Central memory CD8-positive, alpha-beta T cell (primary cell): ENCODE data around the gene WDR37.
"Not testable (repeated sequence)": the region's sequence is repeated elsewhere in the genome, so short reads cannot be mapped to it uniquely, and the experiment has no call there.

Experiments
- ATAC-seq: fragments of 150-1000 bp; cut with Tn5 transposase; replicated peaks from 2 replicates; pipeline ENCODE4 v1.10.0; 2022; ENCODE audit warnings: mild to moderate bottlenecking, moderate FRiP score, moderate number of reproducible peaks; ENCODE audit not compliant: poor library complexity, severe bottlenecking; ENCODE audit errors: extremely low read depth
- DNase-seq, 2 donors: peaks; one replicate each; pipeline ENCODE4 v3.0.0; 2021; ENCODE audit warnings: low spot score in 2 of 2
- H3K27ac Mint-ChIP-seq: one replicate; pipeline ENCODE4 v1.8.0; 2022; ENCODE audit warnings: low read depth, mild to moderate bottlenecking, moderate library complexity, mixed read lengths
- H3K27me3 Mint-ChIP-seq: one replicate; pipeline ENCODE4 v1.8.0; 2022; ENCODE audit warnings: mixed read lengths
- H3K36me3 Mint-ChIP-seq: one replicate; pipeline ENCODE4 v1.8.0; 2022; ENCODE audit warnings: mild to moderate bottlenecking, moderate library complexity, mixed read lengths; ENCODE audit not compliant: insufficient read depth
- H3K4me1 Mint-ChIP-seq: one replicate; pipeline ENCODE4 v1.8.0; 2022; ENCODE audit warnings: mixed read lengths
- H3K4me3 Mint-ChIP-seq: one replicate; pipeline ENCODE4 v1.8.0; 2022; ENCODE audit warnings: mild to moderate bottlenecking, moderate library complexity, mixed read lengths
- H3K9me3 Mint-ChIP-seq: one replicate; pipeline ENCODE4 v1.8.0; 2022; ENCODE audit warnings: mixed read lengths

Gene WDR37

DNA sequence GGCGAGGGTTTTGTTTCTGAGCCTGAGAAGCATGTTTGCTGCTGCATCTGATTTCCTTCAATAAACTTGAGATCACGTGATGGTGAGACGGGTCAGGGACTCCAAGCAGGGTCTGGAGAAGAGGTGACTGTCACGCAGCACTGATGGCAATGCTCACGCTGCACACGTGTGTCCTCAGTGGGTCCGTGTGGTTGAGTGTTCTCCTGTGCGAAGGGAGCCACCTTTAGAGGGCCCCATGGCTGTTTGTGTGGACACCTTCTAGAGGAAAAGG lies 100.4 kb downstream of the WDR37 start:
- Mint-ChIP-seq H3K36me3 (no peaks in the 10 kb centered on the region), H3K4me1 (no peaks in the 10 kb centered on the region), H3K9me3 (no peaks in the 10 kb centered on the region), H3K4me3 (no peak overlapping the region), H3K27me3 (peaks cover 17% of the 10 kb centered on the region), H3K27ac (no peak overlapping the region)
- DNase-seq (no peak), ATAC-seq (no peak)

DNA sequence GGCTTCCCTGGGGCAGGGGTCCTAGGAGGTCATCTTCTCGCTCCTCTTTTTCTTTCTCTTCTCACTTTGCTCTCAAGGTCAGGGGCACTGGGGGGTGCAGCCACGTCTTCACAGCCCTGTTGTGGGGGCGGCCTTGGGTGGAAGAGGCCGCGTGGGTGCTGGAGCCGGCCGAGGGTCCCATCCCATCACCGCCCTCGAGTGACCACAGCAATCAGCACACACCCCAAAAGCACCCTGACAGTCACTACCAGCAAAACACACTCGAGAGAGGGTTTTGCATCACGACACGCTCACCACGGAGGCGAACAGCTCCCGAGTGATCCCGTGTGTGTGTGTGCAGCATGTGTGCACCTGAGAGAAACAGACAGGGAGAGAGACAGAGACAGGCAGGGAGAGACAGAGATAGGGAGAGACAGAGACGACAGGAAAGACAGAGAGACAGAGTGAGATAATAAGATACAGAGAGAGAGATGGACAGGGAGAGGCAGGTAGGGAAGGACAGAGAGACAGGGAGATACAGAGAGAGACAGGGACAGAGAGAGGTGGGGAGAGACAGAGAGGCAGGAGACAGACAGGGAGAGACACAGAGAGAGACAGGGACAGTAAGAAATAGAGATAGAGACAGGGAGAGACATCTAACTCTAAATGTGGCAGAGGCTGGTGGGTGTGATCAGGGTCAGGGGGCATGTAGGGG lies 100.9 kb downstream of the WDR37 start:
- Mint-ChIP-seq H3K9me3 (no peaks in the 10 kb centered on the region), H3K36me3 (no peaks in the 10 kb centered on the region), H3K4me1 (no peaks in the 10 kb centered on the region), H3K27ac (no peak overlapping the region), H3K27me3 (peaks cover 17% of the 10 kb centered on the region), H3K4me3 (no peak overlapping the region)
- DNase-seq (no peak), ATAC-seq (no peak)

DNA sequence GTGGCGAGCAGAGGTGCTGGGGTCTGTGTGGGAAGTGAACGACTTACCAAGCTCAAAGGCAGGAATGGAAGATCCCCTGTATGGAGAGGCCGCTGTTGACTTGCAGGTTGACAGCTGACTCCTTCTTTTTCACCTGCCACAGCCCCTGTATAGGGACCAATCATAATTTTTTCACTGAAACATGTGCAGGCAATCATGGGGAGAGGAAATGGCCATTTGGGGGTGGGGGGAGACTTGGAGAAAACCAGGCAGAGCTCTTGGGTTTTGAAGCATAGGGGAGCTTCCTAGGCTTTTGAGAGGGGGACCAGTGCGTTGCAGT lies 101.4 kb downstream of the WDR37 start:
- H3K27ac Mint-ChIP-seq, result no peak overlapping the region

DNA sequence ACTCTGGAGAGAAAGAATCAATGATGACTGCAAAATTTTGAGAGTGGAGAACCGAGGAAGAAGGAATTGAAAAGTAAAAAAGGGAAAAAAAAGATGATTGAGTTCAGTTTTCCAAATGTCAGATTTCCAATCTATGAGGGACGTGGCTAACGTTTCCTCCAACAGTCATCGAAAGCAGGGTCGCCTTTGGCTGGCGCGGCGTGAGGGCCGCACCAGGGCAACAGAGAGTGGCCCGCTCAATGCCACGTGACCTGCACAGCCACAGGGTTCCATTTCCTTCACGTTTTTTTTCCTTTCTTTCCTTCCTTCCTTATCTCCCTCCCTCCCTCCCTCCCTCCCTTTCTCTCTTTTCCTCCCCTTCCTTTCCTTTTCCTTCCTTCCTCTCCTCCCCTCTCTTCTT lies 101.9 kb downstream of the WDR37 start:
- Mint-ChIP-seq H3K27ac (no peak overlapping the region), H3K27me3 (peaks cover 17% of the 10 kb centered on the region)
- no peak for DNase-seq

More for the DNA sequence above, 101.4 kb downstream of the WDR37 start:
- ATAC-seq, result no peak
- Mint-ChIP-seq H3K27me3 (peaks cover 17% of the 10 kb centered on the region), H3K9me3 (no peaks in the 10 kb centered on the region), H3K4me3 (no peak overlapping the region), H3K36me3 (no peaks in the 10 kb centered on the region), H3K4me1 (no peaks in the 10 kb centered on the region)
- DNase-seq, result no peak

DNA sequence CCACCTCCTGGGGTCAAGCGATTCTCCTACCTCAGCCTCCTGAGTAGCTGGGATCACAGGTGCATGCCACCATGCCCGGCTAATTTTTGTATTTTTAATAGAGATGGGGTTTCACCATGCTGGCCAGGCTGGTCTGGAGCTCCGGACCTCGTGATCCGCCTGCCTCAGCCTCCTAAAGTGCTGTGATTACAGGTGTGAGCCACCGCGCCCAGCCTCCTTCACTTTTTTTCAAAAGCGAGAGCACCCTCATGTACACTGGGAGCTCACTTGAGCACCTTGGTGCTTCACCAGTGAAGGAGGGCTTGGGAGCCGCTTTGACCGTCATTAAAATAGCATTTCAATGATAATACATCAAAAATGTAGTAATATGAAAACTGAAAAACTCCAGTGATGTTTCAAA lies 102.4 kb downstream of the WDR37 start:
- not testable (repeated sequence) for H3K4me1 Mint-ChIP-seq, H3K9me3 Mint-ChIP-seq, H3K4me3 Mint-ChIP-seq, ATAC-seq, H3K36me3 Mint-ChIP-seq, DNase-seq, H3K27ac Mint-ChIP-seq
- peaks cover 17% of the 10 kb centered on the region for H3K27me3 Mint-ChIP-seq

More for the DNA sequence above, 101.9 kb downstream of the WDR37 start:
- Mint-ChIP-seq H3K4me3 (no peak overlapping the region), H3K36me3 (no peaks in the 10 kb centered on the region), H3K4me1 (no peaks in the 10 kb centered on the region), H3K9me3 (no peaks in the 10 kb centered on the region)
- no peak for ATAC-seq

DNA sequence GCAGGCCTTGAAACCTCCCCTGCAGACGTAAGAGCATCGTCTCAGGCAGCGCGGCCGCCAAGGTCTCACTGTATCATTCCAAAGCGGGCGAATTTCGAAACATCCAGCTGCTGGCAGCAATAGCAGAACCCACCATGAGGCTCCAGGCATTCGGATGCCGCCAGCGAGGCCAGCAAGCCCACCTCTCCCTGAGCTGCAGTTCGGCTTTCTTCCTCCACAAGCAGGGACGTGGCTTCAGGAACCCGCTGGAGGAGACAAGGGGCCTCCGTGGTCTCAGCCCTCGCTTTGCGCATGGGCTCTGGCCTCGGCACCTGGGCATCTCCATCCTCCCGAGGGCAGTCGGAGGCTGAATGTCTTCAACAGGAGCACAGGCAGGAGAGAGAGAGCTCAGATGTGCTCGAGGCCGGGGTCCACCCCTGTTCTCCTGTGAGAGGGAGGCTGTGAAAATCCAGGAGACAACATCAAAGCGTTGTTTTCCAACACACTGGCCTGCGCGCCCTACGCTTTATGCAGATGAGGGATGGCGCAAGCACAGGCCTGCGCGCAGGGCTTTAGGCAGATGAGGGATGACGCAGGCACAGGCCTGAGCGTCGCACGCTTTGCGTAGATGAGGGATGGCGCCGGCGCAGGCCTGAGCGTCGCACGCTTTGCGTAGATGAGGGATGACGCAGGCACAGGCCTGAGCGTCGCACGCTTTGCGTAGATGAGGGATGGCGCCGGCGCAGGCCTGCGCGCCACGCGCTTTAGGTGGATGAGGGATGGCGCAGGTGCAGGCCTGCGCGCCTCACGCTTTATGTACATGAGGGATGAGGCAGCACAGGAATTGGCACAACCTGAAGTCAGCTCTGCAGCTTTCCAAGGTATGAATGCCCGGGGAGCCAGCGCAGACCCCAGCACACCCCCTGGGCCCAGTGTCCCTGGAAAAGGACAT lies 103.2 kb downstream of the WDR37 start:
- H3K27ac Mint-ChIP-seq, result no peak overlapping the region
- no peak for ATAC-seq

DNA sequence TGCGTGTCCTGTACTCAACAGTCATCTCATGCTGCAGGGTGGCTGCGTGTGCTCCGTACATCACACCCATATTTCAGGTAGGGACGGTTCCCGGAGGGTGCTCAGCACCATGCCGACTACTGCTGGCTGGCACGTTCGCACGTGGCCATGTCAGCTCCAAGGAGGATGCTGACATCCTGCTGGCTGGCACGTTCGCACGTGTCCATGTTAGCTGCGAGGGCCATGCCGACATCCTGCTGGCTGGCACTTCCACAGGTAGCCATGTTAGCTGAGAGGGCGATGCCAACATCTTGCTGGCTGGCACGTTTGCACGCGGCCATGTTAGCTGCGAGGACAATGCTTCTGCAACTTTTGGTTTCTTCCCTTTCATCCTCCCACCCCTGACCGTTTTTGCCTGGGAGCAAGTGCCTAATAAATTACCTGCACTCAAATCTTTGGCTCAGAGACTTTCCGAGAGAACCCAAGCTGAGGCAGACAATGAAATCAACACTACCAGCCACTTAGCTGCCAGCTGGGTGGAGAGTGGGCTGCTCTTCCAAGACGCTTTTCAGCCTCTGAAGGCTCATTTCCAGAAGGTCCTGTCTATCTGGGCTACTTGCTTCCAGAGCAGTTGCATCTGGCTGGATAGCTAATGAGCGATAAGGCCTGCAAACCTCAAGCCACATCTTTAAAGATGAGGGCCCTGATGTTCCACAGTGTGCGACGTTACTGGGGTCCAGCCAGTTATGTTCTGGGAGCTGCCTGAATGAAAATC lies 104.6 kb downstream of the WDR37 start:
- ATAC-seq, result no peak
- Mint-ChIP-seq H3K4me3 (no peak overlapping the region), H3K4me1 (no peaks in the 10 kb centered on the region), H3K27me3 (peaks cover 17% of the 10 kb centered on the region), H3K36me3 (no peaks in the 10 kb centered on the region), H3K9me3 (no peaks in the 10 kb centered on the region), H3K27ac (no peak overlapping the region)
- no peak for DNase-seq

More for the DNA sequence above, 103.2 kb downstream of the WDR37 start:
- Mint-ChIP-seq H3K9me3 (no peaks in the 10 kb centered on the region), H3K4me1 (no peaks in the 10 kb centered on the region), H3K36me3 (no peaks in the 10 kb centered on the region), H3K27me3 (peaks cover 17% of the 10 kb centered on the region), H3K4me3 (no peak overlapping the region)
- no peak for DNase-seq

DNA sequence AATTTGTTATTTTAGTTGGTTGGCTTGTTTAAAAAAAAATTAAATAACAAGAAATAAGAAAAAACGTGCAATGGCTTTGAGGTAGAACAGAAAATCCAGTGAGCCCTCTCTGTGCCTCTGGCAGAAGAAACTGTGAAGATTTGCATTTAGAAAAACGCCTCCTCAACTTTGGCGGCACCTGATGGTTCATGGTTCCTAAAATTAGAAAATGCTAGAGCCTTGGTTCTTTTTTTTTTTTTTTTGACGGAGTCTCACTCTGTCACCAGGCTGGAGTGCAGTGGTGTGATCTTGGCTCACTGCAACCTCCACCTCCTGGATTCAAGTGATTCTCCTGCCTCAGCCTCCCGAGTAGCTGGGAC lies 105.1 kb downstream of the WDR37 start:
- H3K36me3 Mint-ChIP-seq, H3K27ac Mint-ChIP-seq, H3K9me3 Mint-ChIP-seq, H3K4me3 Mint-ChIP-seq, DNase-seq, H3K4me1 Mint-ChIP-seq, ATAC-seq: not testable (repeated sequence)
- peaks cover 17% of the 10 kb centered on the region for H3K27me3 Mint-ChIP-seq

DNA sequence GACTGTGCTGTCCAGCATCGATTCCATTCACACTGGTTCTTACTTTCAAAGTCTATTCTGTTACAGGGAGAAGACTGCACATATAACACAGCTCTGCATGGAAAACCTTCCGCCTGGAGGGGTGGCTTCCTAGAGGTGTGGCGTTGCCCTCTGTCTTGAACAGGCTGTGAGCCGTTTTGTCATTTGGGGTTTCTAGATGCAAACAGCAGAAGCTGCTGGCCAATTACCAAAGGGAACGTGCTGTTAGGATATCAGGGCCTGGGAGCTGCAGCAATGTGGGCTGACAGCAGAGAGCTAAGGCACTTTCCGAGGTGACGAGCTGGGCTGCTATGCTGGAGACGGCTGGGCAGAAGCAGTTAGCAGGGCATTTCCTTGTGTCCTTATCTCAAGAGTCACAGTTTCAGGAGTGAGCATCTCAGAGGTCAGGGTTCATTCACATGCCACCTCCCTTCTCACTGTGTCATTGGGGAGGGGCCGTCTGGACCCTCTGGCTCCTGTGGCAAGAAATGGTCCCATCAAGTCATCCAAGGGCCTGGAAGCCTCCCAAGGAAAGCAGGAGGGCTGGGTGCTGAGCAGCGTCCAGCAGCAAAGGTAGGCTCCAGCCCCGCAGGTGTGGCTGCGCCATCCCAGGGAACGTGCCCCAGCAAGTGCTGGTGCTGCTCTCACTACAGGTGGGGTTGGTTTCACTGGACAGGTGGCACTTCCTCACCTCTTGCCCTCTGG lies 106.5 kb downstream of the WDR37 start:
- Mint-ChIP-seq H3K9me3 (no peaks in the 10 kb centered on the region), H3K27me3 (peaks cover 12% of the 10 kb centered on the region), H3K4me1 (no peaks in the 10 kb centered on the region), H3K27ac (no peak overlapping the region), H3K4me3 (no peak overlapping the region), H3K36me3 (peaks cover 2% of the 10 kb centered on the region)
- DNase-seq, result no peak
- no peak for ATAC-seq

DNA sequence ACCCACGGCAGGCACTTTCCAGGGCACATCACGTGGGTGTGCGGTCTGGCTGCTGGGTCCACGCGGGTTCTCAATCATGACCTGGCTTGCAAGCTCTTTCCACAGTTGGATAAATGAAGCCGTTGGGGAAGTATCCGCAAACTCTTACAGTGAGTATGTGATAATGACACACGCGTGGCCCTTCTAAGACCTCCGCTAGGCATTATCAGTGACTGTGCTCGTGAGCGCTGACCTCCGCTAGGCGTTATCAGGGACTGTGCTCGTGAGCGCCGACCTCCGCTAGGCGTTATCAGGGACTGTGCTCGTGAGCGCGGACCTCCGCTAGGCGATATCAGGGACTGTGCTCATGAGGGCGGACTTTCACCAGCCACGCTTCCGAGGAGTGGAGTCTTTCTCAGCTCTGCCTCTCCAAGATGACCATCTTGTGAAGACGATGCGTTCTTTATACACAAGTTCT lies 107.0 kb downstream of the WDR37 start:
- H3K4me3 Mint-ChIP-seq, result no peak overlapping the region
- no peaks in the 10 kb centered on the region for H3K9me3 Mint-ChIP-seq
- no peak for DNase-seq
- H3K27me3 Mint-ChIP-seq, result peaks cover 13% of the 10 kb centered on the region
- no peaks in the 10 kb centered on the region for H3K4me1 Mint-ChIP-seq
- peaks cover 2% of the 10 kb centered on the region for H3K36me3 Mint-ChIP-seq
- no peak overlapping the region for H3K27ac Mint-ChIP-seq
- no peak for ATAC-seq

DNA sequence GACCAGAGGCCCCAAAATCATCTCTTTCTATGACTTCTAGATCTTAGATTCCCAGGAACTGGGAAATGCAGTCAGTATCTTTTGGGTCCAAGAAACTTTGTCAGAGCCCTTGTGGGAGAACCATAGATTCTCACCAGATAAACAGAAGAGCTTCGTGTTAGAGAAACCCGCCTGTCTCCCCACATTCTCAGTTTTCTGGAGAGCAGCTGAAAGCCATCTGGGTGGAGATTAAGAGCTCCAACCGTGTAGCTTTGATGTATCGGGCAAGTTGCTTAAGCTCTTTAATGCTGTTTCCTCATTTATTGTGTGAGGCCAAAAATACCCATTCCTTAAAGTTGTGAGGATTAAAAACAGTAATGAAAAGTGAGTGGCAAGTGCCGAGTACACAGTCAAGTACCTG lies 107.6 kb downstream of the WDR37 start:
- peaks cover 2% of the 10 kb centered on the region for H3K36me3 Mint-ChIP-seq
- no peaks in the 10 kb centered on the region for H3K4me1 Mint-ChIP-seq
- peaks cover 19% of the 10 kb centered on the region for H3K27me3 Mint-ChIP-seq
- H3K9me3 Mint-ChIP-seq, result no peaks in the 10 kb centered on the region
- ATAC-seq, result no peak
- H3K4me3 Mint-ChIP-seq, result no peak overlapping the region
- no peak overlapping the region for H3K27ac Mint-ChIP-seq
- DNase-seq, result no peak

DNA sequence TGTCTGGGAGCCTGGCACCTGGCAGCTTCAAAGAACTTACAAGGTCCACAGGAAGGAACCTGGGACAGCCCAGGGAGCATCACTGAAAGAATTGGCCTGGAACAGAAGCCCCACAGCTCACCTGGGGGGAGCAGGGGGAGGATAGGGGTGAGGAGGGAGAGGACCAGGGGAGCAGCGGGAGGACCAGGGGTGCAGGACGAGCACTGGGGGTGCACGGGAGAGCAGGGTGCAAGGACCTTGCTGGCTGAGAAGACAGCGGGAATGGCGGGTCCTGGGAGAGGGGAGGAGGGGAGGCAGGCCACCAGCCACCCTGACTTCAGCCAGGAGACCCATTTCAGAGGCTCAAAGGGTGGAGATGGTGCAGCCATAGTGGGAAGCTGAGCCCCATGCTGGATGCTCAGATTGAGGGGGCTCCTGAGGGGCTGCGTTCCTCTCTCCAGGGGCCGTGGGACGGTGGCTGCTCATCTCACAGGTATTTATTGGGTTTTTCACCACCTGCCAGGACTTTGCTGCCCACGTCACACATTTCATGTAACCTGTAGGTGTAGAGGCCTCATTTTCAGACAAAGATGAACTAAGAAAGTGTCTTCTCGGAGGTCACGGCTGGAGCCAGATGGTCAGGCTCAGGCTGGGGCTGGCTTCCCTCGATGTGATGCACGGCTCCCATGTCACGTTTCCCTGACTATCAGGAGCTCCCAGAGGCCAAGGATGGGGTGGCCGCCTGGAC lies 110.1 kb downstream of the WDR37 start:
- Mint-ChIP-seq H3K4me3 (no peak overlapping the region), H3K27me3 (peaks cover 36% of the 10 kb centered on the region), H3K9me3 (no peaks in the 10 kb centered on the region), H3K4me1 (no peaks in the 10 kb centered on the region), H3K36me3 (peaks cover 2% of the 10 kb centered on the region), H3K27ac (no peak overlapping the region)
- ATAC-seq (no peak), DNase-seq (no peak)
